ENCODE results near the gene ACTL7A.
"Not testable (repeated sequence)": the region's sequence is repeated elsewhere in the genome, so short reads cannot be mapped to it uniquely, and the experiment has no call there.

The ACTL7A gene

GRCh38 chr9:108876425-108876824 is 14.4 kb downstream of the ACTL7A start:
- DNase-seq (ENCODE audit: low spot score): no peak
- no peak for FAIRE-seq

- DNase-seq (ENCODE audit: low spot score) (no peak), FAIRE-seq (no peak)
These were observed 15.5 kb downstream of the ACTL7A start for GRCh38 chr9:108877524-108877923.

GRCh38 chr9:108880738-108881316 is 18.8 kb downstream of the ACTL7A start:
- FAIRE-seq (no peak), DNase-seq (ENCODE audit: low spot score) (no peak)

- no peak for FAIRE-seq
- DNase-seq (ENCODE audit: low spot score): no peak
These were observed 20.2 kb downstream of the ACTL7A start for GRCh38 chr9:108882052-108882888.

- FAIRE-seq: no peak
- DNase-seq (ENCODE audit: low spot score): no peak
These were observed 21.0 kb downstream of the ACTL7A start for GRCh38 chr9:108883085-108883484.

GRCh38 chr9:108884701-108885100 is 22.6 kb downstream of the ACTL7A start:
- no peak for FAIRE-seq
- DNase-seq (ENCODE audit: low spot score): no peak

- DNase-seq (ENCODE audit: low spot score) (peak; percentile 82), FAIRE-seq (no peak)
These were observed 23.7 kb downstream of the ACTL7A start for GRCh38 chr9:108885643-108886348.

- FAIRE-seq; DNase-seq (ENCODE audit: low spot score): not testable (repeated sequence)
These were observed 24.7 kb downstream of the ACTL7A start for GRCh38 chr9:108886594-108887271.

GRCh38 chr9:108889649-108890067 is 27.6 kb downstream of the ACTL7A start:
- DNase-seq (ENCODE audit: low spot score): no peak
- no peak for FAIRE-seq

GRCh38 chr9:108894225-108894997 is 32.3 kb downstream of the ACTL7A start:
- FAIRE-seq: no peak
- DNase-seq (ENCODE audit: low spot score): no peak

GRCh38 chr9:108897324-108898096 is 35.4 kb downstream of the ACTL7A start:
- no peak for DNase-seq (ENCODE audit: low spot score)
- FAIRE-seq: no peak

GRCh38 chr9:108899023-108899695 is 37.1 kb downstream of the ACTL7A start:
- DNase-seq (ENCODE audit: low spot score); FAIRE-seq: not testable (repeated sequence)

GRCh38 chr9:108900176-108900575 is 38.1 kb downstream of the ACTL7A start:
- FAIRE-seq: no peak
- no peak for DNase-seq (ENCODE audit: low spot score)

GRCh38 chr9:108903420-108904103 is 41.5 kb downstream of the ACTL7A start:
- DNase-seq (ENCODE audit: low spot score) (no peak), FAIRE-seq (no peak)

- no peak for FAIRE-seq
- DNase-seq (ENCODE audit: low spot score): no peak
These were observed 42.1 kb downstream of the ACTL7A start for GRCh38 chr9:108904161-108904560.

- DNase-seq (ENCODE audit: low spot score): no peak
- FAIRE-seq: no peak
These were observed 43.4 kb downstream of the ACTL7A start for GRCh38 chr9:108905494-108905893.

- DNase-seq (ENCODE audit: low spot score) (no peak), FAIRE-seq (no peak)
These were observed 48.3 kb downstream of the ACTL7A start for GRCh38 chr9:108910402-108910801.

GRCh38 chr9:108910914-108911313 is 48.8 kb downstream of the ACTL7A start:
- FAIRE-seq: no peak
- DNase-seq (ENCODE audit: low spot score): no peak

GRCh38 chr9:108911820-108912219 is 49.8 kb downstream of the ACTL7A start:
- FAIRE-seq: no peak
- DNase-seq (ENCODE audit: low spot score): no peak

Data from urothelium cell line (cell line).